Endothelial cell of umbilical vein (primary cell): ENCODE measurements around the gene KDM5C. TPM values are rescaled to one million over a fixed set of nuclear protein-coding genes. Genes with fewer than 3 reads are reported as not detected.

ENCODE experiments used
- BruUV-seq: library from RNA; stranded (reverse); fragments of 400-500 nt; replicated peaks from 2 replicates; lab custom pipeline; 2021; lab: Mats Ljungman, UMichigan
- CTCF ChIA-PET: fragments of 300-600, 350-600 bp; sonication (Branson Sonifier 250); formaldehyde crosslinking; loops from one replicate; lab custom pipeline; 2021; ENCODE audit warnings: antibody characterized with exemption, inconsistent platforms; lab: Charles Lee
- POLR2A ChIA-PET: fragments of 300-600, 350-600 bp; sonication (Branson Sonifier 250); formaldehyde crosslinking; loops from one replicate; lab custom pipeline; 2021; ENCODE audit warnings: antibody characterized with exemption, inconsistent platforms; lab: Charles Lee
- DNase-seq: peaks from one replicate; pipeline ENCODE4 v3.0.0-alpha.2; 2011; ENCODE audit warnings: low read depth, low spot score
- FAIRE-seq: peaks from 2 replicates; lab custom pipeline; 2011; peaks lifted over from hg19 to GRCh38; lab: Jason Lieb, UNC
- H2AFZ ChIP-seq: 2 replicates; pipeline ENCODE4 v1.6.0; 2012; ENCODE audit warnings: low read depth, low read length, control low read depth, inconsistent platforms
- H3K27ac ChIP-seq: 2 replicates; pipeline ENCODE4 v1.5.1; 2011; ENCODE audit warnings: low read depth, mild to moderate bottlenecking, control low read depth, low read length, moderate library complexity; ENCODE audit not compliant: insufficient read depth
- H3K27me3 ChIP-seq, 2 experiments: 2 replicates each; pipeline versions ENCODE4 v1.6.0 to v1.6.1; 2011; ENCODE audit warnings: low read length in 2 of 2, mixed read lengths in 1 of 2; ENCODE audit not compliant: control insufficient read depth in 2 of 2, insufficient read depth in 2 of 2
- H3K36me3 ChIP-seq, 2 experiments: 2 replicates in 1 of 2; 3 replicates in 1 of 2; pipeline ENCODE4 v1.5.1; 2011; ENCODE audit warnings: low read length in 2 of 2, mild to moderate bottlenecking in 1 of 2, moderate library complexity in 1 of 2; ENCODE audit not compliant: control insufficient read depth in 2 of 2, insufficient read depth in 2 of 2; ENCODE audit errors: extremely low read depth in 1 of 2
- H3K4me1 ChIP-seq: 3 replicates; pipeline ENCODE4 v1.5.1; 2011; ENCODE audit warnings: mild to moderate bottlenecking, low read length; ENCODE audit not compliant: control insufficient read depth, insufficient read depth; ENCODE audit errors: extremely low read depth
- H3K4me2 ChIP-seq: 2 replicates; pipeline ENCODE4 v1.6.1; 2011; ENCODE audit warnings: low read length, control low read depth, mixed read lengths; ENCODE audit not compliant: insufficient read depth
- H3K4me3 ChIP-seq, 3 experiments: fragments of 200-600 bp in 1 of 3; sonication (generic), shearing (Covaris generic) in 1 of 3; replicated peaks in 1 of 3; 2 replicates each; pipeline ENCODE4 v1.5.1; 2011 to 2016; ENCODE audit warnings: control low read depth in 3 of 3, low read length in 3 of 3, mild to moderate bottlenecking in 2 of 3, inconsistent platforms in 1 of 3, low read depth in 1 of 3, moderate library complexity in 1 of 3; ENCODE audit not compliant: insufficient read depth in 1 of 3
- H3K79me2 ChIP-seq: 2 replicates; pipeline ENCODE4 v1.6.0; 2012; ENCODE audit warnings: low read length, inconsistent platforms; ENCODE audit not compliant: control insufficient read depth, insufficient read depth
- H3K9ac ChIP-seq: replicated peaks from 2 replicates; pipeline ENCODE3; 2011; ENCODE audit warnings: low read length, control low read depth; ENCODE audit not compliant: insufficient read depth; ENCODE audit errors: extremely low read depth
- H3K9me1 ChIP-seq: replicated peaks from 3 replicates; pipeline ENCODE4 v1.6.0; 2011; ENCODE audit warnings: mild to moderate bottlenecking, low read length; ENCODE audit not compliant: control insufficient read depth, insufficient read depth; ENCODE audit errors: extremely low read depth
- H3K9me3 ChIP-seq: replicated peaks from 2 replicates; pipeline ENCODE4 v1.5.1; 2012; ENCODE audit warnings: low read length, inconsistent platforms; ENCODE audit not compliant: control insufficient read depth, insufficient read depth
- H4K20me1 ChIP-seq: replicated peaks from 2 replicates; pipeline ENCODE3; 2011; ENCODE audit warnings: mild to moderate bottlenecking, low read length; ENCODE audit not compliant: control insufficient read depth, insufficient read depth; ENCODE audit errors: extremely low read depth
- EZH2 ChIP-seq: IDR thresholded peaks from 2 replicates; pipeline ENCODE4 v1.6.1; 2012; ENCODE audit warnings: borderline replicate concordance, low read depth, mild to moderate bottlenecking, moderate library complexity, low read length, inconsistent platforms; ENCODE audit not compliant: severe bottlenecking
- FOS ChIP-seq: IDR thresholded peaks from 2 replicates; pipeline ENCODE4 v1.6.1; 2011; ENCODE audit warnings: mild to moderate bottlenecking, low read length, moderate library complexity, borderline replicate concordance; ENCODE audit not compliant: insufficient read depth
- GATA2 ChIP-seq: IDR thresholded peaks from 2 replicates; pipeline ENCODE4 v1.7.0; 2011; ENCODE audit warnings: low read depth, mild to moderate bottlenecking, moderate library complexity, mixed read lengths, low read length; ENCODE audit not compliant: insufficient read length, insufficient read depth
- JUN ChIP-seq: IDR thresholded peaks from 2 replicates; pipeline ENCODE4 v1.6.1; 2011; ENCODE audit warnings: borderline replicate concordance, low read depth; ENCODE audit not compliant: insufficient read length, insufficient read depth
- MYC ChIP-seq: IDR thresholded peaks from one replicate; pipeline ENCODE4 v1.6.1; 2011; ENCODE audit warnings: mild to moderate bottlenecking, low read depth, low read length
- POLR2A ChIP-seq: IDR thresholded peaks from 2 replicates; pipeline ENCODE4 v1.6.1; 2012; ENCODE audit warnings: low read depth, mild to moderate bottlenecking, control low read depth, low read length
- POLR2AphosphoS5 ChIP-seq: IDR thresholded peaks from 2 replicates; pipeline ENCODE4 v1.6.1; 2012; ENCODE audit warnings: low read depth, mild to moderate bottlenecking, control low read depth, low read length, moderate library complexity; ENCODE audit not compliant: insufficient read depth
- dilution Hi-C: fragments of 300-500 bp; cut with MboI; formaldehyde crosslinking; loops from one replicate; pipeline ENCODE4 v1.15.0; 2019; ENCODE audit warnings: low sequenced_read_pairs; ENCODE audit not compliant: extremely low pct_ligation_motif_present
- intact Hi-C: fragments of 100-400 bp; cut with micrococcal nuclease; formaldehyde crosslinking; loops from one replicate; pipeline ENCODE4 v1.10.0; 2022
- polyA plus RNA-seq, 4 experiments: library from polyadenylated mRNA; depleted of rRNA in 3 of 4; stranded (reverse) in 3 of 4; unstranded in 1 of 4; fragments of >200 nt; gene quantifications; 2 replicates each; pipeline versions ENCODE4 v1.2.1 to v1.2.3, GENCODE V29; 2011 to 2012; ENCODE audit warnings: missing spikeins in 1 of 4
- total RNA-seq: library from RNA; stranded (reverse); gene quantifications from 2 replicates; pipeline ENCODE4 v1.2.3, GENCODE V29; 2021
- TF ChIP-seq, protein P1 (sequence below): IDR thresholded peaks from 2 replicates; pipeline ENCODE4 v1.6.1; 2011; ENCODE audit not compliant: insufficient read depth, insufficient read length

Gene KDM5C
- total and polyA plus RNA-seq, 2 donors (not counting 3 experiments of a cell fraction or from before 2014, with no cell fraction given), result 44.7 to 78.7 TPM

DNA sequence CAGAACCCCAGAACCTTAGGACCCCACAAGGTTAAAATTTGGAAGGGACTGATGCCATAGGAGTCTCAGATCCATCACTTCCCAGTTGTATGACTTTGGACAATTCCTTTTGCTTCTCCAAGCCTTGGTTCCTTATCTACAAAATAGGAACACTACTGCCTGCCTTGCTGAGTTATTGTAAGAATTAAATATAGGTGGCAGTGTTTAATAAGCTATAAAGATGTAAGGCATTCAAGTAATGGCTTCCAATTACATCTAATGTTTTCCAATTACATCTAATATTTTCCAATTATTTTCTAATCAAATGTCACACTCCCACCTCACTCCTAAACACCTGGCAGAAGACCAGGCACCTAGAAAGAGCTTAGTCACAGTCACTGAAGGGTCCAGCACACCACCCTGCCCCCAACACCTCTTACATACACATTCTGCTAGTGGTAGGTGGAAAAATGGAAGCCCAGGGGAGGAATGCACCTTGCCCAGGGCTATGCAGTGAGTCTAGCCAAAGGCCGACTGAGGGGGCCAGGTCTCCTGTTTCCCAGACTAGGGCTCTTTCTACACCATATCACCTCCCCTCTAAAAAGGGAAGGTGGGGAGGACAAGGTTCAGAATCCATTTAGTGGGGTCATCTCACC is 24.5 kb upstream of the KDM5C start:
- Histone ChIP-seq H3K27ac (no peak overlapping the region), H3K4me1 (no peaks in the 10 kb centered on the region), H3K4me2 (no peak overlapping the region), H2AFZ (no peak overlapping the region), H3K79me2 (no peaks in the 10 kb centered on the region), H3K9me1 (no peaks in the 10 kb centered on the region), H4K20me1 (no peaks in the 10 kb centered on the region), H3K27me3 (no peaks in the 10 kb centered on the region), H3K4me3 (no peak overlapping the region), H3K9me3 (no peaks in the 10 kb centered on the region), H3K36me3 (no peaks in the 10 kb centered on the region), H3K9ac (no peak overlapping the region)
- intact Hi-C loops (no loop called here), dilution Hi-C loops (no loop called here)
- DNase-seq (no peak), FAIRE-seq (no peak)
- POLR2A ChIA-PET, result no interaction called here
- BruUV-seq, result no TSS peak
- TF ChIP-seq JUN (no peak), GATA2 (no peak), EZH2 (no peak), FOS (no peak), POLR2AphosphoS5 (no peak), POLR2A (no peak), MYC (no peak)
- TF ChIP-seq, protein P1, sequence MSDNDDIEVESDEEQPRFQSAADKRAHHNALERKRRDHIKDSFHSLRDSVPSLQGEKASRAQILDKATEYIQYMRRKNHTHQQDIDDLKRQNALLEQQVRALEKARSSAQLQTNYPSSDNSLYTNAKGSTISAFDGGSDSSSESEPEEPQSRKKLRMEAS, result no peak
- CTCF ChIA-PET, result interaction anchor here (0.6 to 1.5 kb wide), 7 partner anchors 36 to 233 kb away, joined by 3 to 6 read pairs (median 3); no protein-coding TSS in a partner anchor
